Activated B cell treated with CpG ODN at 0.5 μM for 24 hours (primary cell): ENCODE results near the gene CA10. TPM values are rescaled to one million over a fixed set of nuclear protein-coding genes. Genes with fewer than 3 reads are reported as not detected.

ENCODE experiments used
- ATAC-seq: fragments of 200-7000 bp; cut with Tn5 transposase; one replicate; pipeline ENCODE4 v1.10.0; 2021; ENCODE audit warnings: low read depth, mild to moderate bottlenecking, moderate library complexity
- CTCF ChIA-PET: fragments of 350-600 bp; sonication (Branson Sonifier 250); formaldehyde crosslinking; loops from one replicate; lab custom pipeline; 2021; ENCODE audit warnings: antibody characterized with exemption; lab: Charles Lee
- POLR2A ChIA-PET: fragments of 350-600 bp; sonication (Branson Sonifier 250); formaldehyde crosslinking; loops from one replicate; lab custom pipeline; 2021; ENCODE audit warnings: antibody characterized with exemption; lab: Charles Lee
- DNase-seq: peaks from one replicate; pipeline ENCODE4 v3.0.0; 2022
- H3K27ac Mint-ChIP-seq: one replicate; pipeline ENCODE4 v1.8.0; 2020; ENCODE audit warnings: mixed read lengths
- H3K27me3 Mint-ChIP-seq: one replicate; pipeline ENCODE4 v1.8.0; 2021; ENCODE audit warnings: mixed read lengths
- H3K36me3 Mint-ChIP-seq: one replicate; pipeline ENCODE4 v1.8.0; 2021; ENCODE audit warnings: low read depth, mixed read lengths
- H3K4me1 Mint-ChIP-seq: one replicate; pipeline ENCODE4 v1.8.0; 2021; ENCODE audit warnings: mixed read lengths
- H3K4me3 Mint-ChIP-seq: one replicate; pipeline ENCODE4 v1.8.0; 2020; ENCODE audit warnings: mild to moderate bottlenecking, mixed read lengths
- H3K9me3 Mint-ChIP-seq: one replicate; pipeline ENCODE4 v1.8.0; 2020; ENCODE audit warnings: mixed read lengths
- intact Hi-C: fragments of 100-400 bp; cut with micrococcal nuclease; formaldehyde crosslinking; loops from one replicate; pipeline ENCODE4 v1.15.1; 2024
- total RNA-seq: library from RNA; stranded (reverse); gene quantifications from 2 replicates; pipeline ENCODE4 v1.2.3, GENCODE V29; 2022
- TF ChIP-seq, protein P1 (sequence below): fragments of 200-600 bp; IDR thresholded peaks from one replicate; pipeline ENCODE4 v1.8.0; 2022; ENCODE audit warnings: antibody characterized with exemption, mild to moderate bottlenecking

The CA10 gene
- total RNA-seq: not detected in 2 replicates

DNA sequence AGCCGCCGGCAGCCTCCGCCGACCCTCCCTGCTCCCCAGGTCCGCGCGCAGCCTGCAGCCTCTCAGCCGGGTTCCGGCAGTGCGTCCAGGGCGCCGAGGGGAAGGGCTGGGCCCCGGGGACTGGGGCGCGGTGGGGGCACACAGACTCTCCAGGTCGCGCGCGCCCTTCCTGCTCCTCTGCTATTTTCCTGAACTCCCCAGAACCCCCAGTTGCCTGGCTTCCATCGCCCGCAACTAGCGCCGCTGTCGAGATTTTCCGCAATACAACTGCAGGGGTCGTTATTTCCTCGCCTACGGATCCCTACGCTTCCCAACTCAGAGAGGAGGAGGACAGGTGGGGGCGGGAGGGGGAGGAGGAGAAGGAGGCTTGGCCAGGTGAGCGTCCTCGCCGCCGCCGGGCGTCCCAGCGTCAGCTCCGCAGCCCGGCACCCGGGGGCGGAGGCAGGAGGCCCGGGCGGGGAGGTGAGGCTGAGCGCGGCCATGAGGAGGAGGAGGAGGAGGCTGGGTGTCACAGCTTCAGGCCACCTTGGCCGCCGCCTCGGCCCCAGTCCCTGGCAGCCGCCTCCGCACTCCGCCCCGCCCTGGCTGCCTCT lies at the start of gene CA10:
Gene CA10, minus strand, starts transcription at position 265 of the 593 bp plus-strand sequence.
- no peaks in the 10 kb centered on the region for H3K36me3 Mint-ChIP-seq
- ATAC-seq: no peak
- H3K4me3 Mint-ChIP-seq: no peak within 1 kb of the TSS
- TF ChIP-seq, protein P1, sequence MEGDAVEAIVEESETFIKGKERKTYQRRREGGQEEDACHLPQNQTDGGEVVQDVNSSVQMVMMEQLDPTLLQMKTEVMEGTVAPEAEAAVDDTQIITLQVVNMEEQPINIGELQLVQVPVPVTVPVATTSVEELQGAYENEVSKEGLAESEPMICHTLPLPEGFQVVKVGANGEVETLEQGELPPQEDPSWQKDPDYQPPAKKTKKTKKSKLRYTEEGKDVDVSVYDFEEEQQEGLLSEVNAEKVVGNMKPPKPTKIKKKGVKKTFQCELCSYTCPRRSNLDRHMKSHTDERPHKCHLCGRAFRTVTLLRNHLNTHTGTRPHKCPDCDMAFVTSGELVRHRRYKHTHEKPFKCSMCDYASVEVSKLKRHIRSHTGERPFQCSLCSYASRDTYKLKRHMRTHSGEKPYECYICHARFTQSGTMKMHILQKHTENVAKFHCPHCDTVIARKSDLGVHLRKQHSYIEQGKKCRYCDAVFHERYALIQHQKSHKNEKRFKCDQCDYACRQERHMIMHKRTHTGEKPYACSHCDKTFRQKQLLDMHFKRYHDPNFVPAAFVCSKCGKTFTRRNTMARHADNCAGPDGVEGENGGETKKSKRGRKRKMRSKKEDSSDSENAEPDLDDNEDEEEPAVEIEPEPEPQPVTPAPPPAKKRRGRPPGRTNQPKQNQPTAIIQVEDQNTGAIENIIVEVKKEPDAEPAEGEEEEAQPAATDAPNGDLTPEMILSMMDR: no peak
- H3K27me3 Mint-ChIP-seq: peaks cover 32% of the 10 kb centered on the region
- H3K9me3 Mint-ChIP-seq: no peaks in the 10 kb centered on the region
- ChIA-PET CTCF (no interaction called here), POLR2A (no interaction called here)
- no peak for DNase-seq
- H3K4me1 Mint-ChIP-seq: no peaks in the 10 kb centered on the region
- no peak within 1 kb of the TSS for H3K27ac Mint-ChIP-seq
- intact Hi-C loops: no loop called here

DNA sequence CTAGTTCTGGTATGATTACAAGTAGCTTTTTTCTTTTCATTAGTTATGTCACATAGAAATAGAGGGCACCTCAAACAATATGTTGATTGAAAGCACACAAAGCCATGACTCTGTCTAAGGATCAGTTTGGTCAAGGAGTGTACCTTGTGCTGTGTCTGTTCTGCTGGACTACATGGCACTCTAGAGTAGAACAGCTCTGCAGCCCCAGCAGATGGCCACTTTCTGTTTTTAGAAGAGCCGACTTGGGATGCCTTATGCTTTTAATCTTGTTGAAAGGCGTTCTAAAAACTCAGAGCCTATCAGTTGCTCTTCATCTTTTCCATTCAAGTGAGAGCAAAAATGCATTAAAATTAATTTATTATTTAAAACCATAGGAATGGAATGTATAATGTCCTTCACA lies 49.3 kb upstream of the CA10 start:
- ATAC-seq (no peak), DNase-seq (no peak)
- POLR2A ChIA-PET: no interaction called here
- H3K27ac Mint-ChIP-seq: no peak overlapping the region
- TF ChIP-seq, protein P1: no peak
- intact Hi-C loops: no loop called here
- no peaks in the 10 kb centered on the region for H3K4me1 Mint-ChIP-seq
- no peaks in the 10 kb centered on the region for H3K36me3 Mint-ChIP-seq
- no peak overlapping the region for H3K4me3 Mint-ChIP-seq
- H3K27me3 Mint-ChIP-seq: no peaks in the 10 kb centered on the region
- CTCF ChIA-PET: no interaction called here
- peaks cover 2% of the 10 kb centered on the region for H3K9me3 Mint-ChIP-seq

DNA sequence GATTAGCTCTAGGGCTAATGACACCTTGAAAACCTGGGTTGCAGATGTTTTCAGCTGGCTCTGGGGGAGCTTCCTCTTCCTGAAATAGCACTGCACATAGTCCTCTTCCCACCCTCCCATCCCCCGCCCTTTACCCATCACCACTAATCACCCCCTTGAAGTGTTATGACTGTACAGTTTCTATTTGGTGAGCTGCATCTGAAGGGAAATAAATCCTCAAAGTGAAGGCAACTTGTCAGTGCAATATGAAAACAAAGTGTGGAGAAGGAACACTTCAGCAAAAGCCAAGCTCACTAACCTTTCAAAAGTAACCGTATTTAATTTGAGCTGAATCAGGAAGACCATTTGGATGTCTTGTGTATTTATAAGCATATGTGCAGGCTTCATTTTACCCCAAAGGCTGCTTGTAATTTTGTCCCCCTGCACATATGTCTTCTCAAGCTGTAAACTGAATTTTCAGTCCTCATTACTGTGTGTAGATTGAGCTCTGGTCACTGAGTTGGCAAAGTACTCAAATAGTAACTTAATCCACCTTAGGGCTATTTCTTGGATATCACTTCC lies 44.1 kb upstream of the CA10 start:
- no peak for DNase-seq
- POLR2A ChIA-PET: no interaction called here
- H3K4me1 Mint-ChIP-seq: no peaks in the 10 kb centered on the region
- H3K9me3 Mint-ChIP-seq: peaks cover 5% of the 10 kb centered on the region
- H3K27me3 Mint-ChIP-seq: no peaks in the 10 kb centered on the region
- intact Hi-C loops: no loop called here
- H3K27ac Mint-ChIP-seq: no peak overlapping the region
- CTCF ChIA-PET: no interaction called here
- no peak overlapping the region for H3K4me3 Mint-ChIP-seq
- TF ChIP-seq, protein P1: no peak
- no peaks in the 10 kb centered on the region for H3K36me3 Mint-ChIP-seq
- ATAC-seq: no peak

DNA sequence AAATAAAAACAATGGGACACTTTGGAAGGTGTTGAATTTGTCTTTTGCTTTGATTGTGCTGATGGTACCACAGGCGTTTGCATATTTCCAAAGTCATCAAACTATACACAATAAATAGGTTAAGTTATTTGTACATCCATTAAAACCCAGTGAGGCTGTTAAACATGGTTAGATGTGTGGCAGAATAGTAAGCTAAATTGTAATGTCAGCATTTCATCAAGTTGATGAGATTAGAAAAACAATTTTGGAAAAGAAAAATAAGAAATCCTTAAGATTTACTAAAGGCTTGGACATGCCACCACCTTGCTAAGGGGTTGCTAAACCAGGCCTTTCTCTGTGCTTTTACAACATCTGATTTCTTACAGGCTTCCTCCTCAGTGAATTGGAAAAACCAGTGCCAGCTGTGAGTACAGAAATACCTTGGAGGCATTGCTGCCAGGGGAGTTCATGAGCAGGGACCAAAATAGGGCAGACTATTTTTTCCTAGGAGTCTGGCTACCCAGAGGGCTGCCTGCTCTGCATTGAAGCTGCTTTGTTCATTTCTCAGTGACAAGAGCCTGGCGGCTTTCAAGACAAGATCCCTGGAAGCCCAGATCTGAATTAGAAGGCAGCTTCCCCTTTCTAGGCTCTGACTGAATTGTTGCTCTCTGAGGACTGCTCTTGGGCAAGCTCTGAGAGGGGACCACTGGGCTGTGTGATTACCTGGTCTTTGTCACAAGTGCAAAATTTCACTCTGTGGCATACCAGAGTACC lies 43.4 kb upstream of the CA10 start:
- POLR2A ChIA-PET: no interaction called here
- DNase-seq (no peak), ATAC-seq (no peak)
- Mint-ChIP-seq H3K36me3 (no peaks in the 10 kb centered on the region), H3K4me1 (no peaks in the 10 kb centered on the region), H3K27me3 (no peaks in the 10 kb centered on the region), H3K4me3 (no peak overlapping the region), H3K9me3 (peaks cover 5% of the 10 kb centered on the region), H3K27ac (no peak overlapping the region)
- TF ChIP-seq, protein P1: no peak
- intact Hi-C loops: no loop called here
- CTCF ChIA-PET: no interaction called here

DNA sequence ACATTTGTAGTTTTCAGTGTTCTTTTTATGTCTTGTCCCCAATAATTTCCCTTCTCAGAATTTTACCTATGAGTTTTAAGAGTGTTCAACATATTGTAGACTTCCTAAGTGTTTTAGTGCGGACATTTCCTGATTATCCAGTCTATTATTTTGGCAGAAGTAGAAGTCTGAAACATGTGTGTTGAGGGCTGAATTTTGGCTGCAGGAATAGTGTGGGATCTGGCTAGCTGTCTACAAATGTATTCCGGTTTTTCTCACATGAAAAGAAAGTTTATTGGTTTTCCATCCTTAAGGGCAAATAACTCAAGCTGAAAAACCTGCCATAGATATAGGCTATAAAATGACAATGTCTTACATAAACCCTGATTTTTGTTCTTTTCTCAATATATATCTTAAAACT lies 33.0 kb upstream of the CA10 start:
- intact Hi-C loops: no loop called here
- H3K4me3 Mint-ChIP-seq: no peak overlapping the region
- no peak overlapping the region for H3K27ac Mint-ChIP-seq
- POLR2A ChIA-PET: no interaction called here
- no peaks in the 10 kb centered on the region for H3K4me1 Mint-ChIP-seq
- H3K27me3 Mint-ChIP-seq: no peaks in the 10 kb centered on the region
- DNase-seq (no peak), ATAC-seq (no peak)
- H3K9me3 Mint-ChIP-seq: peaks cover 10% of the 10 kb centered on the region
- CTCF ChIA-PET: no interaction called here
- TF ChIP-seq, protein P1: no peak
- no peaks in the 10 kb centered on the region for H3K36me3 Mint-ChIP-seq
